Endodermal cell (in vitro differentiated cells): ENCODE data around the gene GAP43. TPM values are rescaled to one million over a fixed set of nuclear protein-coding genes. Genes with fewer than 3 reads are reported as not detected.

Experiments
- DNase-seq: peaks from one replicate; pipeline ENCODE4 v3.0.0-alpha.2; 2017
- H3K27ac ChIP-seq: 2 replicates; pipeline ENCODE4 v1.5.1; 2013; ENCODE audit warnings: mild to moderate bottlenecking, low read depth, low read length, moderate library complexity
- H3K27me3 ChIP-seq: 2 replicates; pipeline ENCODE4 v1.6.1; 2013; ENCODE audit warnings: mild to moderate bottlenecking, low read length, moderate library complexity; ENCODE audit not compliant: insufficient read depth, control insufficient read depth, poor library complexity, severe bottlenecking
- H3K36me3 ChIP-seq: 2 replicates; pipeline ENCODE4 v1.7.0; 2013; ENCODE audit warnings: mild to moderate bottlenecking, low read length, moderate library complexity; ENCODE audit not compliant: control insufficient read depth, insufficient read depth
- H3K4me1 ChIP-seq: one replicate; pipeline ENCODE4 v1.7.0; 2013; ENCODE audit warnings: low read length; ENCODE audit not compliant: control insufficient read depth, insufficient read depth
- H3K4me3 ChIP-seq: 2 replicates; pipeline ENCODE4 v1.5.1; 2013; ENCODE audit warnings: mild to moderate bottlenecking, low read length, moderate library complexity
- H3K9ac ChIP-seq: 2 replicates; pipeline ENCODE4 v1.6.1; 2013; ENCODE audit warnings: mild to moderate bottlenecking, low read length, moderate library complexity; ENCODE audit not compliant: poor library complexity, severe bottlenecking; ENCODE audit errors: extremely low read depth
- H3K9me3 ChIP-seq: 2 replicates; pipeline ENCODE4 v1.6.1; 2013; ENCODE audit warnings: mild to moderate bottlenecking, low read length, moderate library complexity; ENCODE audit not compliant: control insufficient read depth
- H3K27ac Mint-ChIP-seq: 2 replicates; pipeline ENCODE4 v1.8.0; 2020; ENCODE audit warnings: mixed read lengths
- H3K27me3 Mint-ChIP-seq: 2 replicates; pipeline ENCODE4 v1.8.0; 2021; ENCODE audit warnings: mild to moderate bottlenecking, mixed read lengths; ENCODE audit not compliant: insufficient read depth
- H3K36me3 Mint-ChIP-seq: 2 replicates; pipeline ENCODE4 v1.8.0; 2020; ENCODE audit warnings: low read depth, mixed read lengths
- H3K4me1 Mint-ChIP-seq: 2 replicates; pipeline ENCODE4 v1.8.0; 2020; ENCODE audit warnings: mixed read lengths
- H3K4me3 Mint-ChIP-seq: 2 replicates; pipeline ENCODE4 v1.8.0; 2020; ENCODE audit warnings: mild to moderate bottlenecking, moderate library complexity, mixed read lengths
- H3K9me3 Mint-ChIP-seq: 2 replicates; pipeline ENCODE4 v1.8.0; 2020; ENCODE audit warnings: mild to moderate bottlenecking, mixed read lengths
- WGBS, 2 experiments: methylation state at CpG; one replicate each; pipeline versions ENCODE4 v1.1.5 to v1.1.7; 2013; ENCODE audit warnings: missing lambda C conversion rate in 2 of 2, mixed read lengths in 1 of 2; ENCODE audit not compliant: insufficient coverage in 1 of 2, insufficient read length in 1 of 2; 5-methylcytosine and 5-hydroxymethylcytosine counted together
- total RNA-seq, 2 donors: library from RNA; stranded (reverse); fragmentation: NEBNext Ultra II Directional in 1 of 2; extraction: Animal tissue kit (Norgen Biotek cat#: 25700) in 1 of 2; gene quantifications; 2 replicates in 1 of 2; 3 replicates in 1 of 2; pipeline ENCODE4 v1.2.1, GENCODE V29; 2021
- TF ChIP-seq, protein P1 (sequence below): fragments of 200-600 bp; sonication (generic); conservative IDR thresholded peaks from 2 replicates; pipeline ENCODE4 v1.5.0; 2021; ENCODE audit warnings: antibody characterized with exemption, mild to moderate bottlenecking

GAP43 gene
- total RNA-seq, 2 donors from 2014 or later, result 1.5 to 8.0 TPM

DNA sequence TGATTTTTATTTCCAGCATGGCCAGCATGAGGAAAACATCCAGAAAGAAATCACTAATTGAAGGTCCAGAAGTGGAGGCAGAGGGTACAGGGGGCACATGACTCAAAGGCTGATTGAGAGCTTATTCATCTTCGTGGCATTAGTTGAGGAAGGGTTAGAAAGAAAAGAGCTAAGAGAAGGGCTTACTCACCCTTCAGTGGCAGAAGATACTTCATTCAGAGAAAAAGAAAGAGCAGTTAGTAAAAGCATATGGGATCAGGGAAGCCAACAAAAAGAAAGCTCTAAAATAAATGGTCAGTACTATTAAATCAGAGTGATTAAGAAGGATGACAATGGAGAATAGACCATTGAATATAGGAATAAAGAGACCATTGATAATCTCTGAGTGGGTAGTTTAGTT lies 25.2 kb downstream of the GAP43 start:
- no peaks in the 10 kb centered on the region for H3K27me3 ChIP-seq
- Mint-ChIP-seq H3K4me3 (no peak overlapping the region), H3K27ac (no peak overlapping the region), H3K4me1 (peaks cover 7% of the 10 kb centered on the region), H3K27me3 (no peaks in the 10 kb centered on the region), H3K36me3 (no peaks in the 10 kb centered on the region), H3K9me3 (no peaks in the 10 kb centered on the region)
- no peaks in the 10 kb centered on the region for H3K4me1 ChIP-seq
- no peaks in the 10 kb centered on the region for H3K36me3 ChIP-seq
- WGBS, 2 experiments, result 89 to 100% methylated on average over 1 of the region's 1 CpG
- H3K4me3 ChIP-seq, result no peak overlapping the region
- no peak overlapping the region for H3K9ac ChIP-seq
- H3K9me3 ChIP-seq, result peaks cover 12% of the 10 kb centered on the region
- DNase-seq, result no peak
- H3K27ac ChIP-seq, result no peak overlapping the region
- TF ChIP-seq, protein P1, sequence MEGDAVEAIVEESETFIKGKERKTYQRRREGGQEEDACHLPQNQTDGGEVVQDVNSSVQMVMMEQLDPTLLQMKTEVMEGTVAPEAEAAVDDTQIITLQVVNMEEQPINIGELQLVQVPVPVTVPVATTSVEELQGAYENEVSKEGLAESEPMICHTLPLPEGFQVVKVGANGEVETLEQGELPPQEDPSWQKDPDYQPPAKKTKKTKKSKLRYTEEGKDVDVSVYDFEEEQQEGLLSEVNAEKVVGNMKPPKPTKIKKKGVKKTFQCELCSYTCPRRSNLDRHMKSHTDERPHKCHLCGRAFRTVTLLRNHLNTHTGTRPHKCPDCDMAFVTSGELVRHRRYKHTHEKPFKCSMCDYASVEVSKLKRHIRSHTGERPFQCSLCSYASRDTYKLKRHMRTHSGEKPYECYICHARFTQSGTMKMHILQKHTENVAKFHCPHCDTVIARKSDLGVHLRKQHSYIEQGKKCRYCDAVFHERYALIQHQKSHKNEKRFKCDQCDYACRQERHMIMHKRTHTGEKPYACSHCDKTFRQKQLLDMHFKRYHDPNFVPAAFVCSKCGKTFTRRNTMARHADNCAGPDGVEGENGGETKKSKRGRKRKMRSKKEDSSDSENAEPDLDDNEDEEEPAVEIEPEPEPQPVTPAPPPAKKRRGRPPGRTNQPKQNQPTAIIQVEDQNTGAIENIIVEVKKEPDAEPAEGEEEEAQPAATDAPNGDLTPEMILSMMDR, result no peak

DNA sequence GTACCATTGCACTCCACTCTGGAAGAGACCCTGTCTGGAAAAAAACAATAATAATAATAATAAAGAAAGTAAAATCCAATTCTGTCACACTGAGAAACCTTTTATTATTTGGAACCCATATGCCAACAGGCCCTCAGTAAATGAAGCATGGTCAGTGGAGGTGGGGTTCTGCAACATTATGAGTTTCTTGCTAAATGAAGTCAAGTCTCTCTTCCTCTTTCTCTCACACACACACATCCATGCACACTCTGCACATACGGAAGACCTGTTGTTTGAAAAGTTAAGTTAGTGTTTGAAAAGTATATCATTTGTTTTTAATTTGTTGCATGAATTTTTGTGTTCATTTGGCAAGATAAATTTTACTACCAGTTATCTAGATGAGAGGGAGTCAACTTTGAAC lies 27.8 kb downstream of the GAP43 start:
- Histone ChIP-seq H3K4me3 (no peak overlapping the region), H3K9me3 (peaks cover 12% of the 10 kb centered on the region), H3K27me3 (no peaks in the 10 kb centered on the region), H3K27ac (no peak overlapping the region), H3K36me3 (no peaks in the 10 kb centered on the region), H3K9ac (no peak overlapping the region), H3K4me1 (no peaks in the 10 kb centered on the region)
- no peak for DNase-seq
- Mint-ChIP-seq H3K4me1 (no peaks in the 10 kb centered on the region), H3K27ac (no peak overlapping the region), H3K4me3 (no peak overlapping the region), H3K9me3 (no peaks in the 10 kb centered on the region), H3K27me3 (no peaks in the 10 kb centered on the region), H3K36me3 (no peaks in the 10 kb centered on the region)
- TF ChIP-seq, protein P1, result no peak
- 100% methylated on average over 1 of the region's 1 CpG; no CpG with 5 or more reads in 1 of the 2 experiments for WGBS, 2 experiments

DNA sequence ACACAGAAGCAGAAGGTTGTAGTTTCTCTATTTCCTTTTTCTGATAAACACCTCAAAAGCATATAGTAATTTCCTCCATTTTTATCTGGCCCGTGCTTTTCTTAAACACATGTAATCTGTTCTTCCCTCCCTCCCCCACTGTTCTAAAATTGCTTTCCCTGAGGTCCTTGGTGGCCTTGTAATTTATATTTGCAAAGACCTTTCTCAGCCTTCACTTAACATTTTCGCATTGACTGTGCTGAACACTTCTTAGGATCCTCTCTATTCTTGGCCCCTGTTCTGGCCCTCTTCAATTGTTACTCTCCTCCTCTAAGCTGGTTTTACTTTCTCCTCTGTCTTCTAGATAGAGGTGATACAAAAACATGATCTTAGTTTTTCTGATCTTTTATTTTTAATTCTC lies 28.3 kb downstream of the GAP43 start:
- H3K36me3 Mint-ChIP-seq, result no peaks in the 10 kb centered on the region
- no peaks in the 10 kb centered on the region for H3K4me1 Mint-ChIP-seq
- Histone ChIP-seq H3K4me3 (no peak overlapping the region), H3K4me1 (no peaks in the 10 kb centered on the region), H3K9ac (no peak overlapping the region), H3K36me3 (no peaks in the 10 kb centered on the region), H3K27me3 (no peaks in the 10 kb centered on the region), H3K9me3 (peaks cover 12% of the 10 kb centered on the region), H3K27ac (no peak overlapping the region)
- no peaks in the 10 kb centered on the region for H3K9me3 Mint-ChIP-seq
- 90 to 94% methylated on average over 1 to 2 of the region's 2 CpGs for WGBS, 2 experiments
- H3K27me3 Mint-ChIP-seq, result no peaks in the 10 kb centered on the region
- no peak for DNase-seq
- no peak overlapping the region for H3K4me3 Mint-ChIP-seq
- H3K27ac Mint-ChIP-seq, result no peak overlapping the region
- TF ChIP-seq, protein P1, result no peak
